CD4-positive, CD25-positive, alpha-beta regulatory T cell (primary cell): Measurements from ENCODE around the gene BUD23. TPM values are rescaled to one million over a fixed set of nuclear protein-coding genes. Genes with fewer than 3 reads are reported as not detected.
A peak's percentile ranks its signal among the peaks of the same experiment; 100 is the strongest.

Experiments used
- ATAC-seq, 2 donors: fragments of 150-1000 bp; cut with Tn5 transposase; one replicate each; pipeline ENCODE4 v1.10.0; 2021; ENCODE audit warnings: low read depth in 2 of 2, moderate number of reproducible peaks in 2 of 2, moderate library complexity in 1 of 2
- DNase-seq, 3 donors: peaks; one replicate each; pipeline versions ENCODE4 v3.0.0 to v3.0.0-alpha.2; 2012 to 2022; ENCODE audit warnings: mixed read lengths in 1 of 3
- H3K27ac ChIP-seq: one replicate; pipeline ENCODE4 v1.7.0; 2013; ENCODE audit warnings: mild to moderate bottlenecking, low read length; ENCODE audit not compliant: insufficient read depth, poor library complexity, severe bottlenecking
- H3K27me3 ChIP-seq: one replicate; pipeline ENCODE4 v1.7.0; 2013; ENCODE audit warnings: low read length; ENCODE audit not compliant: control insufficient read depth, insufficient read depth
- H3K36me3 ChIP-seq: one replicate; pipeline ENCODE4 v1.7.0; 2013; ENCODE audit warnings: mild to moderate bottlenecking, low read length, moderate library complexity; ENCODE audit not compliant: control insufficient read depth, insufficient read depth
- H3K4me1 ChIP-seq: 2 replicates; pipeline ENCODE4 v1.7.0; 2013; ENCODE audit warnings: mild to moderate bottlenecking, low read length; ENCODE audit not compliant: insufficient read depth, control insufficient read depth, poor library complexity, severe bottlenecking
- H3K4me3 ChIP-seq: one replicate; pipeline ENCODE4 v1.7.0; 2013; ENCODE audit warnings: low read depth, mild to moderate bottlenecking, low read length, moderate library complexity
- H3K9me3 ChIP-seq, 2 experiments: 1 replicate in 1 of 2; 2 replicates in 1 of 2; pipeline ENCODE4 v1.7.0; 2013; ENCODE audit warnings: low read length in 2 of 2, mild to moderate bottlenecking in 1 of 2, moderate library complexity in 1 of 2; ENCODE audit not compliant: control insufficient read depth in 2 of 2
- H3K27ac Mint-ChIP-seq, 3 donors: one replicate each; pipeline ENCODE4 v1.8.0; 2020 to 2022; ENCODE audit warnings: mild to moderate bottlenecking in 3 of 3, mixed read lengths in 3 of 3, moderate library complexity in 2 of 3
- H3K27me3 Mint-ChIP-seq: one replicate; pipeline ENCODE4 v1.8.0; 2022; ENCODE audit warnings: mild to moderate bottlenecking, mixed read lengths
- H3K36me3 Mint-ChIP-seq: one replicate; pipeline ENCODE4 v1.8.0; 2020; ENCODE audit warnings: mixed read lengths
- H3K4me1 Mint-ChIP-seq, 4 donors: one replicate each; pipeline ENCODE4 v1.8.0; 2020 to 2022; ENCODE audit warnings: mixed read lengths in 4 of 4, mild to moderate bottlenecking in 1 of 4
- H3K4me3 Mint-ChIP-seq, 4 donors: one replicate each; pipeline ENCODE4 v1.8.0; 2020 to 2022; ENCODE audit warnings: mild to moderate bottlenecking in 4 of 4, mixed read lengths in 4 of 4, moderate library complexity in 3 of 4
- H3K9me3 Mint-ChIP-seq, 7 donors: one replicate each; pipeline ENCODE4 v1.8.0; 2020 to 2022; ENCODE audit warnings: mixed read lengths in 7 of 7, mild to moderate bottlenecking in 3 of 7, moderate library complexity in 2 of 7
- polyA plus RNA-seq, 4 donors: library from polyadenylated mRNA; unstranded; fragments of 300-500 nt; fragmentation: Illumina TruSeq; gene quantifications; one replicate each; pipeline ENCODE4 v1.2.3, GENCODE V29; 2021
- total RNA-seq: library from RNA; stranded (reverse); gene quantifications from one replicate; pipeline ENCODE4 v1.2.3, GENCODE V29; 2022

Gene BUD23
- total and polyA plus RNA-seq, 5 donors from 2014 or later = 96.3 to 127 (median 119) TPM

GRCh38 chr7:73722785-73723184 lies 39.4 kb downstream of the BUD23 start:
- no peak overlapping the region for H3K27ac ChIP-seq
- peaks cover 19% of the 10 kb centered on the region for H3K27me3 Mint-ChIP-seq
- no peak for ATAC-seq
- peaks cover 3% of the 10 kb centered on the region for H3K27me3 ChIP-seq
- H3K27ac Mint-ChIP-seq = no peak overlapping the region
- no peak overlapping the region for H3K4me3 ChIP-seq
- no peaks in the 10 kb centered on the region for H3K36me3 ChIP-seq
- H3K9me3 ChIP-seq = no peaks in the 10 kb centered on the region
- H3K4me3 Mint-ChIP-seq = peak overlapping the region in 2 of 4 donors; percentile 69 to 93
- no peaks in the 10 kb centered on the region for H3K9me3 Mint-ChIP-seq
- peaks cover 0 to 16% (median 11%) of the 10 kb centered on the region in 4 donors for H3K4me1 Mint-ChIP-seq
- no peak for DNase-seq
- peaks cover 21% of the 10 kb centered on the region for H3K4me1 ChIP-seq
- H3K36me3 Mint-ChIP-seq = no peaks in the 10 kb centered on the region

- H3K4me3 Mint-ChIP-seq = no peak overlapping the region
- DNase-seq = no peak
- H3K27me3 Mint-ChIP-seq = peaks cover 18% of the 10 kb centered on the region
- H3K27me3 ChIP-seq = peaks cover 6% of the 10 kb centered on the region
- H3K36me3 ChIP-seq = no peaks in the 10 kb centered on the region
- no peak for ATAC-seq
- H3K9me3 ChIP-seq = no peaks in the 10 kb centered on the region
- no peak overlapping the region for H3K4me3 ChIP-seq
- H3K4me1 Mint-ChIP-seq = peaks cover 0 to 9% (median 6%) of the 10 kb centered on the region in 4 donors
- H3K9me3 Mint-ChIP-seq = no peaks in the 10 kb centered on the region
- H3K27ac Mint-ChIP-seq = no peak overlapping the region
- no peaks in the 10 kb centered on the region for H3K36me3 Mint-ChIP-seq
- H3K4me1 ChIP-seq = peaks cover 11% of the 10 kb centered on the region
- no peak overlapping the region for H3K27ac ChIP-seq
Observed at GRCh38 chr7:73723813-73724212, 40.4 kb downstream of the BUD23 start.

GRCh38 chr7:73726083-73726466 lies 42.7 kb downstream of the BUD23 start:
- Mint-ChIP-seq H3K36me3 (no peaks in the 10 kb centered on the region), H3K27me3 (peaks cover 9% of the 10 kb centered on the region), H3K4me1 (peaks cover 0 to 2% (median 0%) of the 10 kb centered on the region in 4 donors), H3K27ac (no peak overlapping the region), H3K9me3 (no peaks in the 10 kb centered on the region), H3K4me3 (no peak overlapping the region)
- H3K27me3 ChIP-seq = peaks cover 6% of the 10 kb centered on the region
- ATAC-seq = peak; percentile 15 to 25
- H3K27ac ChIP-seq = no peak overlapping the region
- DNase-seq = no peak
- no peak overlapping the region for H3K4me3 ChIP-seq
- no peaks in the 10 kb centered on the region for H3K36me3 ChIP-seq
- H3K4me1 ChIP-seq = no peaks in the 10 kb centered on the region
- H3K9me3 ChIP-seq = no peaks in the 10 kb centered on the region

DNA sequence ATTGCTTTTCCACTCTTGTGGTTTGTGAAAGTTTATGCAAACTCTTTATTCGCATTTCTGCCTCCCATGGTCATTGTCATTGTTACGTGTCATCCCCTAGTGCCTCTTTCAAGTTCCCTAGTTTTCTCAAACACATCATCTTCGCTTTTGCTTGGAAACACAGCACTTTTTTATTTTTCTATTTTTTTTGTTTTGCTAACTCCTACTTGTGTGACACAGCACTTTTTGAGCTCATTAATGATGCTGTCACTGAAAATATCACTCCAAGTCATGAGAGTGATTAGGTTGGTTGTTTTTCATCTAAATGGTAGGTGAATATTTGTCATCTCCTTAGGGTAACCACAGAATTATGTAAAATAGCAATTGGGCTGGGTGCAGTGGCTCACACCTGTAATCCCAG lies 44.6 kb downstream of the BUD23 start:
- no peak overlapping the region for H3K4me3 Mint-ChIP-seq
- no peak for DNase-seq
- no peaks in the 10 kb centered on the region for H3K36me3 Mint-ChIP-seq
- ATAC-seq = no peak
- Histone ChIP-seq H3K27me3 (peaks cover 6% of the 10 kb centered on the region), H3K9me3 (no peaks in the 10 kb centered on the region), H3K4me1 (no peaks in the 10 kb centered on the region), H3K4me3 (no peak overlapping the region), H3K36me3 (no peaks in the 10 kb centered on the region), H3K27ac (no peak overlapping the region)
- H3K9me3 Mint-ChIP-seq = no peaks in the 10 kb centered on the region
- H3K27ac Mint-ChIP-seq = no peak overlapping the region
- peaks cover 0 to 2% (median 0%) of the 10 kb centered on the region in 4 donors for H3K4me1 Mint-ChIP-seq
- peaks cover 8% of the 10 kb centered on the region for H3K27me3 Mint-ChIP-seq

- Histone ChIP-seq H3K9me3 (no peaks in the 10 kb centered on the region), H3K27ac (no peak overlapping the region), H3K36me3 (no peaks in the 10 kb centered on the region), H3K4me1 (no peaks in the 10 kb centered on the region), H3K27me3 (peaks cover 6% of the 10 kb centered on the region), H3K4me3 (no peak overlapping the region)
- Mint-ChIP-seq H3K27me3 (peaks cover 8% of the 10 kb centered on the region), H3K4me1 (peaks cover 0 to 2% (median 0%) of the 10 kb centered on the region in 4 donors), H3K4me3 (no peak overlapping the region), H3K27ac (no peak overlapping the region), H3K36me3 (no peaks in the 10 kb centered on the region), H3K9me3 (no peaks in the 10 kb centered on the region)
- ATAC-seq (no peak), DNase-seq (no peak)
Observed at GRCh38 chr7:73728551-73728950, 45.2 kb downstream of the BUD23 start.

GRCh38 chr7:73730485-73730884 lies 47.1 kb downstream of the BUD23 start:
- H3K36me3 Mint-ChIP-seq = no peaks in the 10 kb centered on the region
- H3K4me3 Mint-ChIP-seq = no peak overlapping the region
- no peak overlapping the region for H3K4me3 ChIP-seq
- H3K4me1 ChIP-seq = no peaks in the 10 kb centered on the region
- ATAC-seq (no peak), DNase-seq (no peak)
- H3K4me1 Mint-ChIP-seq = peaks cover 4 to 8% (median 6%) of the 10 kb centered on the region in 4 donors
- H3K27ac Mint-ChIP-seq = no peak overlapping the region
- H3K27me3 ChIP-seq = peaks cover 6% of the 10 kb centered on the region
- H3K9me3 Mint-ChIP-seq = no peaks in the 10 kb centered on the region
- H3K36me3 ChIP-seq = no peaks in the 10 kb centered on the region
- H3K27me3 Mint-ChIP-seq = peaks cover 8% of the 10 kb centered on the region
- H3K27ac ChIP-seq = no peak overlapping the region
- no peaks in the 10 kb centered on the region for H3K9me3 ChIP-seq

- Mint-ChIP-seq H3K36me3 (no peaks in the 10 kb centered on the region), H3K4me1 (peaks cover 4 to 19% (median 9%) of the 10 kb centered on the region in 4 donors), H3K9me3 (no peaks in the 10 kb centered on the region), H3K4me3 (no peak overlapping the region), H3K27ac (peak overlapping the region in 2 of 3 donors; percentile 74 to 86), H3K27me3 (peaks cover 7% of the 10 kb centered on the region)
- Histone ChIP-seq H3K4me1 (peaks cover under 1% of the 10 kb centered on the region), H3K27me3 (peaks cover 3% of the 10 kb centered on the region), H3K9me3 (no peaks in the 10 kb centered on the region), H3K36me3 (no peaks in the 10 kb centered on the region), H3K27ac (no peak overlapping the region), H3K4me3 (no peak overlapping the region)
- DNase-seq (no peak), ATAC-seq (no peak)
Observed at GRCh38 chr7:73732397-73732796, 49.0 kb downstream of the BUD23 start.
